Left lobe of liver (tissue), 2 donors: ENCODE measurements around the gene GSK3B. TPM values are rescaled to one million over a fixed set of nuclear protein-coding genes. Genes with fewer than 3 reads are reported as not detected.
"Not testable (repeated sequence)": the region's sequence is repeated elsewhere in the genome, so short reads cannot be mapped to it uniquely, and the experiment has no call there.

Experiments
- ATAC-seq: fragments of 200-7000 bp; cut with Tn5 transposase; one replicate; pipeline ENCODE4 v1.9.1; 2020; ENCODE audit warnings: mild to moderate bottlenecking, moderate library complexity
- DNase-seq: peaks from one replicate; pipeline ENCODE4 v3.0.0-alpha.2; 2020; ENCODE audit warnings: low spot score
- total RNA-seq: library from RNA; stranded (reverse); gene quantifications from one replicate; pipeline ENCODE4 v1.2.1, GENCODE V29; 2021
- donor health status: DM: no; HTN: no; CAD: no; lungs with moderate emphysema.
- donor health status: DM: no; HTN: yes; CAD: no.

Gene GSK3B
- total RNA-seq, 1 donor from 2014 or later, result 12.7 TPM

DNA sequence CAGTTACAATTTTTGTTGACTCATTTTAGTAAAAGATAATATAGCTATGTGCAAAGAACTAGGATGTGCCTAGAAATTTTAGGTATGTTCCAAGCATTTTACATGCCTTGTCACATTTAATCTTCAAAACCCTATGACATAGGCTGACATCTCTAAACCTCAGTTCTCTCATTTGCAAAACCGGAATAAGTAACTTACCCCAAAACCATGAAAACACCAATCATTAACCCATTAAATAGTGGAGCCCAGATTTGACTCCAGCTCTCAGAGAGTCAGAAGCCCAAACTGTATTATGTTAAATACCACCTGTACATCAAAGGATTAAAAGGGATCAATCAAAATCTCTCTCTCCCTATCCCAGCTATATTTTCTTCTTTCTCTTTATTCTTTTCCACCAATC is 36.6 kb downstream of the GSK3B start:
- no peak for ATAC-seq
- DNase-seq, result no peak

DNA sequence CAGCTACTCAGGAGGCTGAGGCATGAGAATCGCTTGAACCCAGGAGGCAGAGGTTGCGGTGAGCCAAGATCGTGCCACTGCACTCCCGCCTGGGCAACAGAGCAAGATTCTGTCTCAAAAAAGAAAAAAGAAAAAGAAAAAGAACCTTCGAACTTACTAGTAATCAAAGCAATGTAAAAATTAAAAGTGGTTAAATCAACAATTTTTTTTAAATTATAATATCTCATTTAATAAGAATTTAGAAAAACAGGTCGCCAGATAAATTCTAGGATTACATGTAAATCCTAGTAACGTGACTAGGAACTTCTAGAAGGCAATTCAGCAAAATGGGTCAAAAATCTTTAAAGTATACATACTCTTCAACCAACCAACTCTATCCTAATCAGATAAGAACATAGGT is 37.2 kb downstream of the GSK3B start:
- ATAC-seq (no peak), DNase-seq (no peak)

DNA sequence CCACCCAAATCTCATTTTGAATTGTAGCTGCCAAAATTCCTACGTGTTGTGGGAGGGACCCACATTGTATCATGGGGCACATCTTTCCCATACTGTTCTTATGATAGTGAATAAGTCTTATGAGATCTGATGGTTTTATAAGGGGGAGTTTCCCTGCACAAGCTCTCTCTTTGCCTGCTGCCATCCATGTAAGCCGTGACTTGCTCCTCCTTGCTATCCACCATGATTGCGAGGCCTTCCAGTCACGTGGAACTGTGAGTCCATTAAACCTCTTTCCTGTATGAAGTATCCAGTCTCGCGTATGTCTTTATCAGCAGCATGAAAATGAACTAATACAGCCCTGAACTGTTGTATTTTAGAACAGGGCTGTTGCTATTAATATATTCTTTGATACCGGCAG is 40.6 kb downstream of the GSK3B start:
- not testable (repeated sequence) for DNase-seq, ATAC-seq

DNA sequence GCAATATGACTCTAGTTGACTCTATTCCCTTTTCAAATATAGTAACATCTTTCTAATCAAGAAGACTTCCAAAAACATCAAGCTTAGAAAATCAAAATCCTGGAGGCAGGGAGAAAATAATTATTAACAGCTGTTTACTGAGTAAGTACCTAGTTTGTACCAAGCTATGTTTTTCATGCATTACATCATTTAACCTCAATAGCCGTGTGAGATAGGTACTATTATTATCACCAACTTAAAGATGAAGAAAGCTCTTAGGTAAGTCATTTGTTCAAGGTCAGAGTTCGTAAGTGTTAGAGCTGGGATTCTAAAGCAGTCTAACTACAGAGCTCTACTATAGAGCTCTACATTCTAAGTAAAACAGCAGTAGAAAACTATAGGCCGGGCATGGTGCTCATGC is 41.6 kb downstream of the GSK3B start:
- no peak for ATAC-seq

DNA sequence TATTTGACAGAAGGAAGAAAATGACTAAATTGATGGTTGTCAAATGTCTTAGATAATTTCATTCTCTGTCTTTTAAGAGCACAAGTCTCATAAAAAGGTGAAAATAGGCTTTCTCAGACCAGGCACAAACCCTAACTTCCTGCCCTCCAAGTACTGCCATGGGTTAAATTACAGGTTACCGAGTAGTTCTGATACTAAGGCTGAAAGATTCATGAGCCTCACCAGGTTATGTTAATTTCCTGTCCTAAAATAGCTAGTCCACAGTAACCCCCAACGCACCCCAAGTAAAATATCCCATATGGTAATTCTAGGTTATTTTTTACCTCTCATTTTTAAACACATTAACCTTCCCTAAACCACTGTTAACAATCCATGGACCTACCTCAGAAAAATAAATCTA is 42.0 kb downstream of the GSK3B start:
- ATAC-seq (no peak), DNase-seq (no peak)

More for the DNA sequence above, 41.6 kb downstream of the GSK3B start:
- no peak for DNase-seq

DNA sequence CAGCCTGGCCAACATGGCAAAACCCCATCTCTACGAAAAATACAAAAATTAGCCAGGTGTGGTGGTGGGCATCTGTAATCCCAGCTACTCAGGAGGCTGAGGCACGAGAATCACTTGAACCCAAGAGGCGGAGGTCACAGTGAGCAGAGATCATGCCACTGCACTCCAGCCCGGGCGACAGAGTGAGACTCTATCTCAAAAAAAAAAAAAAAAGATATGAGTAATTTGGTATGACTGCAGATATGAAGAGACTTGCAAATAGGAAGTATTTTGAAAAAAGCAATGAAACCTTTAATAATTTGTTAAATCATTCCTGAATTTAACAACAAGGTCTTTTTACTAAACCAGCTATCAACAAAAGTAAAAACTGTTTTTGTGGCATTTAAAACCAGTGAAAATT is 42.7 kb downstream of the GSK3B start:
- DNase-seq, ATAC-seq: not testable (repeated sequence)

DNA sequence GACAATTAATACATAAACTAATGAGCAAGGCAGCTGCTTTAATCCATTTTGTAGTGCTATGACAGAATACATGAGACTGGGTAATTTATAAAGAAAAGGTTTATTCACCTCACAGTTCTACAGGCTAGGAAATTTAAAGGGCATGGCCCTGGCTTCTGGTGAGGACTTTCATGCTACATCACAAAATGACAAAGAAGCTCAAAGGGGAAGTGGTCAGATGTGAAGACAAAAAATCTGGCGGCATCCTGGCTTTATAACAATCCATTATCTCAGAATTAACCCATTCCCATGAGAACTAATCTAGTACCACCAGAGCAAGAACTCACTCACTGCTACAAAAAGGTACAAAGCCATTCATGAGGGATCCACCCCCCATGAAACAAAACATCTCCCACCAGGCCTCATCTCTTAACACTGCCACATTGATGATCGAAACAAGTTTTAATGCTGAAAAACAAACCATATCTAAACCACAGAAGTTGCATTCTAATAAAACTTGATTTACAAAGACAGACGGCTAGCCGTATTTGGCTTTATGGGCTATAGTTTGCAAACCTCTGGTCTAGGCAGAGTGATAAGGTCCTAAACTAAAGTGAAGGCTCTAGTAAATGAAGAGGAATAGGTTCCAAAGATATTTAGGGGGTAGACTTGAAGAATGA is 44.2 kb downstream of the GSK3B start:
- DNase-seq (no peak), ATAC-seq (no peak)

DNA sequence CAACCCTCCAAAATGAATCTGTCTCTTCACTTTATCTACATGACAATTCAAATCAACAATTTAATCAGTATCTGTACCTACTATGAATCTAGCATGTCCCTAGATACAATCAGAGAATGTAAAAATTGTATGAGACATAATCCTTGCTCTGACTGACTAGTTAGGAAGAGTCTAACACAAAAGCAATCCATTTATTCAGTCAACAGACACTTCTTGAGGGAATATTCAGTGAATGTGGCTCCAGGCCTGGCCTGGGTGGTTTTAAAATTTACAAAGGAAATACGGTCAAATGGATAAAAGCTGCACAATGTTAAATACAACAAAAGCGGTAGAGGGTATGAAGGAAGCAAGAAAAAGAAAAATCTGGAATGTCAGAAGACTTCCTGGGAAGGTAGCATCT is 45.2 kb downstream of the GSK3B start:
- no peak for ATAC-seq
- no peak for DNase-seq

DNA sequence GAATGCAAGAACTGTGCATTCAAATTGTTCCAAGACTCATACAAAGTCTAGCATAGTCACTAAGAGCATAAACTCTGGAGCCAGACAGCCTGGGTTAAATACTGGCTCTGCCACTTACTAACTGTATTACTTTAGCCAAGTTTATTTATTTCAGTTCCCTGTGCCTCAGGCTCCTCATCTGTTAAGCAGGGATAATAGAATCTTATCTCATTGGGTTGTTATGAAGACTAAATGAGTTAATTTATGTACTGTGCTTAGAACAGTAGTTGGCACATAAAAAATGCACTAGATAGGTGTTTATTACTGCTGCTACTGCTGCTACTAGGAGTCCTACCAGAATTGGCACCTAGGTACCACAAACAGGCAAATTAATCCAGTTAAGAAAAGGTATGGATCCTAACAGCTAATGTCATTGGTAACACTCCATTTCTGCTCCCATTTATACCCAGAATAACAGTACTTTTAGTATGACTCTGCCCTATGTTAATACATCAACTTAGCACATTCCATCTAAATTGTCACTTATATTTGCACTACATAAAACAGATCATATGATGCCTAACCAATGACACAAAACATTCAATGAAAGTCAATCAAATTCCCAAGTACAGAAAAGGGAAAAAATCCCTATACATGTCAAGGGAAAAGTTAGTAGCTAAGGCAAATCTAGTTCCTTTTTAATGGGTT is 45.7 kb downstream of the GSK3B start:
- ATAC-seq, result no peak

DNA sequence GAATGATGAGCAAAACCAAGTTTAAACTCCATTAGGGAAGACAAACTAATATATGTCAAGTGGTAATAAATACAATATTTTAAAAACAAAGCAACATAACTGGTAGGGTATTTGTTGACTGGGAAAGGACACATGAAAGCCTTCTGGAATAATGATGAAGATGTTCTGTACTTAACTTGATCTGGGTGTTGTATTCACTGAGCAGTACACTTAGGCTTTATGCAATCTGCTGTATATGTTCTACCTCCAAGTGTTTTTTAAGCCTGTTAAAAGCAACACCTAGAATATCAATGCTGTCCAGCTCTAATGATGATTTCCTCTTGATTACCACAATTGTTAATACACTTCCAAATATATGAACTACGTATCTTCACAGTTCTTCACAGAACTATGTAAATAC is 46.6 kb downstream of the GSK3B start:
- ATAC-seq, result no peak
- no peak for DNase-seq

More for the DNA sequence above, 45.7 kb downstream of the GSK3B start:
- DNase-seq, result no peak

DNA sequence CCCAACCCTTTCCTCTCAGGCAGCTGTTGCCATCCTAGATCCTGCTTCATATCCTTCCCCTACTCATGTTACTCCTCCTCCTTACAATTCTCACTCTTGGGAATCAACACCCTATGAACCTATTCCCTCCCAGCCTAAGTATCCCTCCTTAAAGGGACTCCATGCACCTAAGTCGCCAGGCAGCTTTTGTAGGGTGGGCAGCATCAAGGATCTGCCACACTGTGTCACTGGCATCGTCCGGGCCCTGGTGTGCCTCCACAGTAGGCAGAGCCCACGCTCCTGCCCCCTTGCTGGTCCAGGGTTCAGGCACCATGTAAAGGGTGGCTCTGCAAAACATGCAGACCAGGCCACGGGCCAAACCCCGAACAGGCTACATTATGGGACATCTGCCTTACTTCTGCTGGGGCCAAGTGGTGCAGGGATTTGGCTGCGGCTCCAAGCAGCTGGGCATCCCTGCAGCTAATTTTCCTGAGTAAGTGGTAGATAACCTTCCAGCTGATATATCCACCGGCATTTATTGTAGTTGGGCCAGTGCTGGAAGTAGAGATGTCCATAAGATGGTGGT is 53.4 kb downstream of the GSK3B start:
- ATAC-seq (no peak), DNase-seq (no peak)

DNA sequence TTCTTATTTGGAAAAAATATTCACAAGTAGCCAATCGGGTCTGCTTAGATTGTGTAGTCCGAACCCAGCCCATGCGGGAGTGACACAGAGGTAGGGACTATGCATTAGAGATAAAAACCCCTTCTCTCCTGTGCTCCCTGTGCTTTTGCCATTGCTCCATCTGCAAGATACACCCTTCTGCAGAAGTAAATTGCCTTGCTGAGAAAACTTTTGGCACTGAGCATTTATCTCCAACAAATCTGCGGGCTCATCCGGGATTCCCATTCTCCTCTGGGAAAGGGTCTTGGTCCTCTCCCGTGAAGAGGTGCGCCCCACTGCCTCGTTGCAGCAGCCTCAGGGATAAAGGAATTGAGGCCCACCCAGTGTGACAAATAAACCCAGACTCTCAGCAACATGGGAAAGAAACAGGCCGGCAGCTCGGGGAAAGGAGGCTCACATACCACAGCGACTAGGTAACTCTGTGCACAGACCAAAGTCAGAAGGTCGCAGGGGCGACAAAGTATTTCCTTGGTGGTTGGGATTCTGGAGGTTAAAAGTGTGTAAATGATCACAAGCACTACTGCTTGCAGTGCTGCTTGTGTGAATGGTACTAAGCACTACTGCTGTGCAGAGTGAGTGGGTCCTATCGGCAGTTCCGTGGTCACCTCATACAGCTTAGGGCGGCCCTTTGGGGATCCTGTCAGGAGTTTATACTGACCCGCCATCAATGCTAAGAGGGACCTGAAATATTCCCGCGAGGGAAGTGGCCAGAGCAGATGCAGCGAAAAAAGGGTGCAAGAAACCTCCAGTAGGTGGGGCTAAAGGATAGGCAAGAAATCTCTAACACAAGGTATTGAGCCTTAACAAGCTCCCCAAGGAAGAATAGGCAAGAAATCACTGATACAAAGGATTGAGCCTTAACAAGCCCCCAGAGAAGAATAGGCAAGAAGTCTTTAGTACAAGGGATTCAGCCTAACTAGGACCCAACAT is 54.3 kb downstream of the GSK3B start:
- no peak for DNase-seq
- no peak for ATAC-seq

DNA sequence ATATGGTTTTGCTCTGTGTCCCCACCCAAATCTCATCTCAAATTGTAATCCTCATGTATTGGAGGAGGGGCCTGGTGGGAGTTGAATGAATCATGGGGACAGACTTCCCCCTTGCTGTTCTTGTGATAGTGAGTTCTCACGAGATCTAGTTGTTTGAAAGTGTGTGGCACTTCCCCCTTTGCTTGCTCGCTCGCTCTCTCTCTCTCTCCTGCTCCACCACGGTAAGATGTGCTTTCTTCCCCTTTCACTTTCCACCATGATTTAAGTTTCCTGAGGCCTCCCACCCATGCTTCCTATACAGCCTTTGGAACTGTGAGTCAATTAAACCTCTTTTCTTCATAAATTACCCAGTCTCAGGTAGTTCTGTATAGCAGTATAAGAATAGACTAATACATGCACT is 60.7 kb downstream of the GSK3B start:
- ATAC-seq (no peak), DNase-seq (no peak)

DNA sequence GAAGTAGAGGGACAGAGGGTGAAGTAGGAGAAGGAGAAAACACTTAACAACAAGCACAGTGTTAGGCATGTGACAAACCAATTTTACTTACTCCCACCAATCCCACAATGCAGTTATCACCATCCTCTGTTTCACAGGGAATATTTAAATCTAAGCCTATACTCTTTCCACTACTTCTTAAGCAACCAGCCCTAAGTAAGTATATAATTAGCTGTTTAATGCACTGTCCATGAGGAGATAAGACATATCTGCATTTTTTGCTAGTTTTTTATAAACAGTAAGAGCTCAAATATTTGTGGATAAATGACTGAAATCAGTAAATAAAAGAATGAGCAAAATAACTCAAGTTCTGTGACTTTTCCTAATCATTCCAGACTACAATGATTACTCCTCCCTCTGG is 62.7 kb downstream of the GSK3B start:
- no peak for DNase-seq
- no peak for ATAC-seq

DNA sequence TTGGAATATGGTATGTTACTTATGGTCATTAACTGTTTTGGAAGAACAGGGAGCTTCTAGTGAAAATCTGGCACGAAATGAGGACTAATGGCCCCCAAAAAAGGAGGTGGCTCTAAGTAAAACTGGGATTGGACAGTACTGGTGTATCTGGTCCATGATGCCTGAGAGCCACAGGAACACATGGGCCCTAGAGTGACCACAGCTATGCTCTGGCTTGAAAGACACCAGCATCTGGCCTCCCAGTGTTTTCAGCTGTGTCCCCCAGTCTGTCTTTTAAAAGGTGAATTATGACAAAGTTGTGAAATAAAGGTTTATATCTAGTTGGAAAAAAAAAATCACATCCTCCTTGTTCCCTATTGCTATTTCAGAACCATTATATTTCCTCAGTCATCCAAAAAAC is 64.5 kb downstream of the GSK3B start:
- no peak for DNase-seq
- ATAC-seq, result no peak

DNA sequence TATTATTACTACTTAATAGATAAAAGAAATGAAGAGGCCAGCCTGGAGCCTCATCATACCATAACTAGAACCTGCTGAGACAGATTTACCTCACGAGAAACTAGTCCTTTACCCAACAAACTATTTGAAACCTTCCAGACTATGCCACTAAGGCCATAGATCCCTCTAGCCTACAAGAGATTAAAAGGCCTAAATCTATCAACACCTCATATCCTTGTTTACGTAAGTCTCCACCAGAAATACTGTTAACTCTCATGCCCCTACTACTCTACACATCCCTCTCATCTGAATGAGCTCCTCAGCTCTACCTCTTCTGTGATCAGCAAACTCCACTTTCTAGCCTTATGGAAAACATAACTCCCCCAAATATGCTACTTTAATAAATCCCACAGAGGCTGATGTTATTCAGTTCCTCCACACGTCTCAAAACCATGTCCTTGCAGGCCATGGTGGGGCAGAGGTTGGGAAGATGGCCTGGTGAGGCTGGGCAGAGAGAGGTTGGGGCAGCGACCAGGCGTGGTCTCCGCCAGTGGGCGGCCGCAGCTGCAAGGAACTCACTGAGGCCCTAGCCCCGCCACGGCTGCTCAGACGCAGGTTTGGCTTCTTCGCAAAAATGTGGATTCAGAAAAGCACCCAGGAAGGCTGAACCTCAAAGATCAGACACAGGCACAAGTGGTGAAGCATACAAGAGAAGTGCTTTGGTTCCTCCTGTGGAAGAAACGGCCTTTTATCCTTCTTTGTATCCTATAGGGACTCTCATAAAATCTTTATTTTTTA is 65.8 kb downstream of the GSK3B start:
- DNase-seq, result no peak

DNA sequence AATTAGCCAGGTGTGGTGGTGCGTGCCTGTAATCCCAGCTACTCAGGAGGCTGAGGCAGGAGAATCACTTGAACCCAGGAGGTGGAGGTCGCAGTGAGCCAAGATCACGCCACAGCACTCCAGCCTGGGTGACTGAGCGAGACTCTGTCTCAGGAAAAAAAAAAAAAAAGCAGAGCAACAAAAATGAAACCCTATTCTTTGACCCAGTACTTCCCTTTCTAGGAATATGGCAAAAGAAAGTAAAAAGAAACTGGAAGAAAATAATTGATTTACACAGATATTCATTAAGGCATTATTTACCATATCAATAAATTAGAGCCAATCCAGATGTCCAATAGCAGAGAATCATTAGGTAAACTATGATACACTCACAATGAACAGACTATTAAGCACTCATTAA is 67.0 kb downstream of the GSK3B start:
- ATAC-seq, result no peak
- no peak for DNase-seq

More for the DNA sequence above, 65.8 kb downstream of the GSK3B start:
- ATAC-seq, result no peak

DNA sequence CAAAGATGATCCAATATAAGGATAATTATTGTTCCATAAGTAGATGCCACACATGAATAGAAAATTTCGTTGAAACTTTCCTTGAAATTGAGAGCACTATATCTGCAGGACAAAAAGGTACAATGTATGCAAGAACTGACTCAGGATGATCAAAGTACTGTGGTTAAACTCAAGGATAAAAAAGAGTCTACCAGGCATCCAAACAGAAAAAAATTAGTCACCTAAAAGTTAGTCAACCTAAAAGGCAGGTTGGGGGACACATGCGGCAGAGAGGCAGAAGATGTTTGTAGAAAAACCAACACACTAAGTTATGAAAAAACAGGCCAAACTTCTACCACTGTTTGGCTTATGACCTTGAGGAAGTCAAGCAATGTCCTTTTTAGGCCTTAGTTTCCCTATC is 68.7 kb downstream of the GSK3B start:
- ATAC-seq (no peak), DNase-seq (no peak)

DNA sequence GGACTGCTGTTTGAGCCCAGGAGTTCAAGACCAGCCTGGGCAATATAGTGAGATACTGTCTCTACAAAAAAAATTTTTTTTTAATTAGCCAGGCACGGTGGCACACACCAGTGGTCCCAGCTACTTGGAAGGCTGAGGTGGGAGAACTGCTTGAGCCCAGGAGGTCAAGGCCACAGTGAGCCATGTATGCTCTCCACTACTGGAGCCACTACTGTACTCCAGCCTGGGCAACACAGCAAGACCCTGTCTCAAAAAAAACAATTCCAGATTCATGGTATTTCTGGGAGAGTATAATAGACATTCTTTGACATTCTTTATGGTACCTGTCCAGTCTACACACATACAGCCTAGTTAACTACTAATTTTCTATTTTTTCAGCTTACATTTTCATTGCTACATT is 70.1 kb downstream of the GSK3B start:
- no peak for ATAC-seq
- DNase-seq, result no peak

DNA sequence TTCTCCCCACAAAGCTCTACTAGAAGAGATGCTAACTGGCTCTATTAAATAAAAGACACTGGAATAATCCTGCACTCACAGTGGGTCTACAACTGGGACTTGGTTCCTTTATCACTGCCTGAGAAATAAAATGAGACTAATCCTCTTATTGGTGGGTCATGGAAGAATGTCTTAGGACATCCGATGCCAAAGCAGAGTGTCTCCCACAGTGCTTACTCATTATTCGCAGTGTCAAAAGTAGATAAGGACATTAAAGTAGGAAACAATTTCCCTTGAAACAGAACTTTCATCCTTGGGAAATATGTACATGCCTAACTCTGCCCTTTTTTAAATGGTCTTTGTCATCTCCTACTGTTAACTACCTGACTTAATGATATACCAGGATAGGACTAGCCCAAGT is 71.5 kb downstream of the GSK3B start:
- ATAC-seq, result no peak
- DNase-seq, result no peak

DNA sequence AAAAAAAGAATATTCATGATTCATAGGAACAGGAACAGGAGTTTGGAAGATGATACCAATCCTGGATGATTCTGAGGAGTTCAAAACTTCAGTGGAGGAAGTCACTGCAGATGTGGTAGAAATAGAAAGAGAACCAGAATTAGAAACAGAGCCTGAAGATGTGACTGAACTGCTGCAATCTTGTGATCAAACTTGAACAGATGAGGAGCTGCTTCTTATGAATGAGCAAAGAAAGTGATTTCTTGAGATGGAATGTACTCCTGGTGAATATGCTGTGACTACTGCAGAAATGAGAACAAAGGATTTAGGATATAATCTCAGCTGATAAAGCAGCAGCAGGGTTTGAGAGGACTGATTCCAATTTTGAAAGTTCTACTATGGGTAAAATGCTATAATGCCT is 72.7 kb downstream of the GSK3B start:
- DNase-seq, result no peak
- no peak for ATAC-seq
